GM08714 (cell line): ENCODE measurements around the gene B4GALT4.
"Not testable (repeated sequence)": the region's sequence is repeated elsewhere in the genome, so short reads cannot be mapped to it uniquely, and the experiment has no call there.

ENCODE experiments used
- H3K4me3 ChIP-seq: fragments of 200-500 bp; sonication (Bioruptor generic); 2 replicates; pipeline ENCODE4 v1.5.1; 2014; ENCODE audit warnings: mild to moderate bottlenecking, low read length, inconsistent platforms
- ZNF274 ChIP-seq: IDR thresholded peaks from 2 replicates; pipeline ENCODE4 v1.6.1; 2012; ENCODE audit warnings: mild to moderate bottlenecking, low read depth, low read length

The B4GALT4 gene

GRCh38 chr3:119240591-119241434 is at the start of gene B4GALT4:
Gene B4GALT4, minus strand, starts transcription at chr3:119240878. Its CDS starts 10,779 bp downstream, at chr3:119230099.
- peak within 1 kb of the TSS; percentile 95 for H3K4me3 ChIP-seq
- no peak for TF ChIP-seq ZNF274

GRCh38 chr3:119289404-119289770 is 48.7 kb upstream of the B4GALT4 start:
- no peak for TF ChIP-seq ZNF274
- H3K4me3 ChIP-seq: no peak overlapping the region

- TF ChIP-seq ZNF274: no peak
- H3K4me3 ChIP-seq: no peak overlapping the region
Measured at GRCh38 chr3:119288669-119289403, 48.2 kb upstream of the B4GALT4 start.

GRCh38 chr3:119279584-119280243 is 39.0 kb upstream of the B4GALT4 start:
- no peak for TF ChIP-seq ZNF274
- no peak overlapping the region for H3K4me3 ChIP-seq

- H3K4me3 ChIP-seq: no peak overlapping the region
- TF ChIP-seq ZNF274: no peak
Measured at GRCh38 chr3:119279101-119279554, 38.5 kb upstream of the B4GALT4 start.

- H3K4me3 ChIP-seq: no peak overlapping the region
- no peak for TF ChIP-seq ZNF274
Measured at GRCh38 chr3:119276680-119277079, 36.0 kb upstream of the B4GALT4 start.

GRCh38 chr3:119270212-119270611 is 29.5 kb upstream of the B4GALT4 start:
- not testable (repeated sequence) for H3K4me3 ChIP-seq

- no peak for TF ChIP-seq ZNF274
Measured at GRCh38 chr3:119261055-119261454, 20.4 kb upstream of the B4GALT4 start.

GRCh38 chr3:119259821-119260220 is 19.1 kb upstream of the B4GALT4 start:
- no peak overlapping the region for H3K4me3 ChIP-seq
- no peak for TF ChIP-seq ZNF274

More at GRCh38 chr3:119261055-119261454, 20.4 kb upstream of the B4GALT4 start:
- no peak overlapping the region for H3K4me3 ChIP-seq

- no peak overlapping the region for H3K4me3 ChIP-seq
- no peak for TF ChIP-seq ZNF274
Measured at GRCh38 chr3:119258915-119259314, 18.2 kb upstream of the B4GALT4 start.

GRCh38 chr3:119257654-119258410 is 17.2 kb upstream of the B4GALT4 start:
- TF ChIP-seq ZNF274: no peak
- no peak overlapping the region for H3K4me3 ChIP-seq

- TF ChIP-seq ZNF274: no peak
- no peak overlapping the region for H3K4me3 ChIP-seq
Measured at GRCh38 chr3:119257111-119257510, 16.4 kb upstream of the B4GALT4 start.

GRCh38 chr3:119255214-119255613 is 14.5 kb upstream of the B4GALT4 start:
- no peak for TF ChIP-seq ZNF274
- H3K4me3 ChIP-seq: no peak overlapping the region

- TF ChIP-seq ZNF274: no peak
- H3K4me3 ChIP-seq: no peak overlapping the region
Measured at GRCh38 chr3:119245778-119246177, 5.1 kb upstream of the B4GALT4 start.
